H1 (cell line): ENCODE measurements around the gene GRM4. TPM values are rescaled to one million over a fixed set of nuclear protein-coding genes. Genes with fewer than 3 reads are reported as not detected.

ENCODE experiments used
- CTCF ChIA-PET: fragments of 300-600 bp; sonication (Branson Sonifier 250); formaldehyde crosslinking; loops from one replicate; lab custom pipeline; 2021; ENCODE audit not compliant: partially characterized antibody; lab: Charles Lee
- POLR2A ChIA-PET: fragments of 300-600 bp; sonication (Branson Sonifier 250); formaldehyde crosslinking; loops from one replicate; lab custom pipeline; 2021; ENCODE audit warnings: inconsistent platforms; ENCODE audit not compliant: partially characterized antibody; lab: Charles Lee
- DNase-seq, 2 experiments: peaks; one replicate each; pipeline versions ENCODE4 v3.0.0 to v3.0.0-alpha.2; 2010 to 2022; ENCODE audit warnings: low spot score in 2 of 2, low read depth in 1 of 2, mixed read lengths in 1 of 2
- FAIRE-seq: peaks from 2 replicates; lab custom pipeline; 2011; peaks lifted over from hg19 to GRCh38; lab: Jason Lieb, UNC
- H2AFZ ChIP-seq: 2 replicates; pipeline ENCODE4 v1.8.1; 2012; ENCODE audit warnings: low read length, inconsistent platforms
- H2AK5ac ChIP-seq: 2 replicates; pipeline ENCODE4 v1.6.1; 2013; ENCODE audit warnings: low read depth, low read length
- H2BK120ac ChIP-seq: replicated peaks from 2 replicates; pipeline ENCODE3; 2013; ENCODE audit warnings: low read depth, low read length, inconsistent platforms
- H2BK12ac ChIP-seq: 2 replicates; pipeline ENCODE4 v1.6.1; 2013; ENCODE audit warnings: low read depth, low read length
- H2BK15ac ChIP-seq: 2 replicates; pipeline ENCODE4 v1.6.1; 2013; ENCODE audit warnings: low read length
- H2BK20ac ChIP-seq: 2 replicates; pipeline ENCODE4 v1.6.1; 2013; ENCODE audit warnings: low read length
- H2BK5ac ChIP-seq: 2 replicates; pipeline ENCODE4 v1.6.1; 2013; ENCODE audit warnings: low read depth, low read length
- H3K14ac ChIP-seq: 2 replicates; pipeline ENCODE4 v1.6.1; 2013; ENCODE audit warnings: inconsistent platforms; ENCODE audit not compliant: insufficient read length
- H3K18ac ChIP-seq: 2 replicates; pipeline ENCODE4 v1.6.1; 2013; ENCODE audit warnings: low read length; ENCODE audit errors: extremely low read depth
- H3K23ac ChIP-seq: 2 replicates; pipeline ENCODE4 v1.6.1; 2013; ENCODE audit warnings: inconsistent platforms; ENCODE audit not compliant: insufficient read length
- H3K23me2 ChIP-seq: 2 replicates; pipeline ENCODE4 v1.6.1; 2013; ENCODE audit warnings: low read depth, low read length
- H3K27ac ChIP-seq: 2 replicates; pipeline ENCODE4 v1.6.1; 2011; ENCODE audit warnings: low read depth, low read length, inconsistent platforms
- H3K27me3 ChIP-seq, 4 experiments: replicated peaks in 1 of 4; 1 replicate in 1 of 4; 2 replicates in 3 of 4; pipeline versions ENCODE4 v1.6.1 to v1.8.1; 2011 to 2013; ENCODE audit warnings: low read length in 3 of 4, mild to moderate bottlenecking in 3 of 4, inconsistent platforms in 2 of 4, mixed read lengths in 2 of 4, moderate library complexity in 1 of 4; ENCODE audit not compliant: control insufficient read depth in 3 of 4, insufficient read depth in 3 of 4; ENCODE audit errors: extremely low read depth in 1 of 4
- H3K36me3 ChIP-seq, 4 experiments: 2 replicates each; pipeline versions ENCODE4 v1.6.1 to v1.8.1; 2011 to 2013; ENCODE audit warnings: mild to moderate bottlenecking in 4 of 4, low read length in 3 of 4, moderate library complexity in 2 of 4, control low read depth in 1 of 4, inconsistent platforms in 1 of 4; ENCODE audit not compliant: insufficient read depth in 4 of 4, control insufficient read depth in 2 of 4
- H3K4ac ChIP-seq: replicated peaks from 2 replicates; pipeline ENCODE3; 2013; ENCODE audit warnings: low read length, low read depth, mixed read lengths, inconsistent platforms; ENCODE audit not compliant: insufficient read length
- H3K4me1 ChIP-seq, 4 experiments: replicated peaks in 1 of 4; 1 replicate in 1 of 4; 2 replicates in 3 of 4; pipeline versions ENCODE4 v1.6.1 to v1.8.1; 2011 to 2013; ENCODE audit warnings: low read length in 3 of 4, inconsistent platforms in 2 of 4, mixed read lengths in 1 of 4; ENCODE audit not compliant: insufficient read depth in 4 of 4, control insufficient read depth in 3 of 4
- H3K4me2 ChIP-seq, 2 experiments: 2 replicates each; pipeline versions ENCODE4 v1.6.1 to v1.8.1; 2011 to 2013; ENCODE audit warnings: low read depth in 2 of 2, low read length in 2 of 2, control low read depth in 1 of 2, inconsistent platforms in 1 of 2, mild to moderate bottlenecking in 1 of 2; ENCODE audit not compliant: insufficient read depth in 1 of 2
- H3K4me3 ChIP-seq, 4 experiments: fragments of 200-600, 300-600 bp in 1 of 4; sonication (generic), shearing (Covaris generic), sonication (Bioruptor Twin) in 1 of 4; 2 replicates each; pipeline versions ENCODE4 v1.5.1 to v1.8.1; 2011 to 2016; ENCODE audit warnings: low read length in 4 of 4, low read depth in 3 of 4, control low read depth in 2 of 4, inconsistent platforms in 2 of 4, mild to moderate bottlenecking in 2 of 4, mixed read lengths in 1 of 4, moderate library complexity in 1 of 4; ENCODE audit not compliant: insufficient read depth in 2 of 4; ENCODE audit errors: extremely low read depth in 1 of 4
- H3K56ac ChIP-seq: replicated peaks from 2 replicates; pipeline ENCODE3; 2013; ENCODE audit warnings: low read depth, mild to moderate bottlenecking, mixed read lengths, low read length, inconsistent platforms; ENCODE audit not compliant: insufficient read length
- H3K79me1 ChIP-seq: 2 replicates; pipeline ENCODE4 v1.6.1; 2013; ENCODE audit warnings: low read depth, low read length, control low read depth
- H3K79me2 ChIP-seq, 2 experiments: 2 replicates each; pipeline versions ENCODE4 v1.6.1 to v1.8.1; 2012 to 2013; ENCODE audit warnings: low read length in 2 of 2, mild to moderate bottlenecking in 2 of 2, inconsistent platforms in 1 of 2; ENCODE audit not compliant: insufficient read depth in 2 of 2, control insufficient read depth in 1 of 2
- H3K9ac ChIP-seq, 4 experiments: replicated peaks in 1 of 4; 1 replicate in 1 of 4; 2 replicates in 3 of 4; pipeline versions ENCODE4 v1.6.1 to v1.8.1; 2011 to 2013; ENCODE audit warnings: low read depth in 3 of 4, low read length in 3 of 4, control low read depth in 2 of 4, mild to moderate bottlenecking in 2 of 4, moderate library complexity in 2 of 4, inconsistent platforms in 1 of 4; ENCODE audit errors: extremely low read depth in 1 of 4
- H3K9me3 ChIP-seq, 2 experiments: 2 replicates each; pipeline versions ENCODE4 v1.6.1 to v1.8.1; 2012 to 2013; ENCODE audit warnings: mild to moderate bottlenecking in 2 of 2, moderate library complexity in 2 of 2, control low read depth in 1 of 2, inconsistent platforms in 1 of 2, low read depth in 1 of 2, low read length in 1 of 2, mixed read lengths in 1 of 2; ENCODE audit not compliant: insufficient read depth in 2 of 2
- H4K20me1 ChIP-seq, 2 experiments: replicated peaks in 1 of 2; 2 replicates each; pipeline versions ENCODE3 to v1.8.1; 2011 to 2013; ENCODE audit warnings: inconsistent platforms in 2 of 2, low read length in 2 of 2, mild to moderate bottlenecking in 1 of 2; ENCODE audit not compliant: insufficient read depth in 2 of 2, control insufficient read depth in 1 of 2
- H4K5ac ChIP-seq: 2 replicates; pipeline ENCODE4 v1.6.1; 2013; ENCODE audit warnings: low read length, low read depth, mixed read lengths, inconsistent platforms; ENCODE audit not compliant: insufficient read length
- H4K8ac ChIP-seq: 2 replicates; pipeline ENCODE4 v1.8.0; 2013; ENCODE audit warnings: mild to moderate bottlenecking, moderate library complexity, low read length, inconsistent platforms; ENCODE audit not compliant: insufficient read depth; ENCODE audit errors: extremely low read depth
- H4K91ac ChIP-seq: replicated peaks from 2 replicates; pipeline ENCODE3; 2013; ENCODE audit warnings: low read length, mixed read lengths, inconsistent platforms; ENCODE audit not compliant: insufficient read length
- CREB1 ChIP-seq: IDR thresholded peaks from 2 replicates; pipeline ENCODE4 v1.6.1; 2012; ENCODE audit warnings: inconsistent platforms
- GABPA ChIP-seq: IDR thresholded peaks from 2 replicates; pipeline ENCODE4 v1.6.1; 2011; ENCODE audit warnings: mild to moderate bottlenecking, low read length, moderate library complexity, borderline replicate concordance; ENCODE audit not compliant: insufficient read depth
- KDM4A ChIP-seq: IDR thresholded peaks from one replicate; pipeline ENCODE4 v1.7.1; 2012; ENCODE audit warnings: low read depth, mild to moderate bottlenecking, moderate library complexity, low read length, inconsistent platforms; ENCODE audit not compliant: severe bottlenecking
- MAX ChIP-seq: IDR thresholded peaks from 2 replicates; pipeline ENCODE4 v1.6.1; 2012; ENCODE audit warnings: inconsistent platforms
- RAD21 ChIP-seq, 2 experiments: IDR thresholded peaks in 1 of 2; conservative IDR thresholded peaks in 1 of 2; 2 replicates each; pipeline ENCODE4 v1.6.1; 2011; ENCODE audit warnings: low read depth in 2 of 2, low read length in 2 of 2, improper control_type of control experiment in 1 of 2, inconsistent platforms in 1 of 2, mild to moderate bottlenecking in 1 of 2, moderate library complexity in 1 of 2
- SIRT6 ChIP-seq: IDR thresholded peaks from one replicate; pipeline ENCODE4 v1.7.1; 2012; ENCODE audit warnings: low read length, inconsistent platforms
- TAF7 ChIP-seq: optimal IDR thresholded peaks from 2 replicates; pipeline ENCODE3; 2011; ENCODE audit warnings: low read depth, mild to moderate bottlenecking, inconsistent platforms, low read length, moderate library complexity, borderline replicate concordance
- WGBS, 2 experiments: shearing (Covaris generic) in 1 of 2; methylation state at CpG; one replicate each; pipeline versions ENCODE4 v1.1.6 to v1.1.7; 2013 to 2015; ENCODE audit warnings: low lambda C conversion rate in 2 of 2, mixed read lengths in 2 of 2, inconsistent platforms in 1 of 2, low coverage in 1 of 2, missing lambda C conversion rate in 1 of 2; ENCODE audit not compliant: insufficient replicate concordance in 2 of 2, insufficient coverage in 1 of 2, insufficient read length in 1 of 2; ENCODE audit errors: extremely low coverage in 1 of 2, missing lambda C conversion rate in 1 of 2; 5-methylcytosine and 5-hydroxymethylcytosine counted together
- polyA plus RNA-seq, 7 experiments: library from polyadenylated mRNA; depleted of rRNA in 3 of 7; stranded (reverse) in 5 of 7; unstranded in 2 of 7; fragments of >200 nt in 5 of 7; fragments of 200-250 nt in 2 of 7; gene quantifications; 1 replicate in 5 of 7; 2 replicates in 1 of 7; 4 replicates in 1 of 7; pipeline versions ENCODE4 v1.2.1 to v1.2.3, GENCODE V29; 2011 to 2013; ENCODE audit warnings: missing spikeins in 2 of 7, mixed read lengths in 2 of 7
- total RNA-seq: library from RNA; stranded (reverse); fragmentation: NEBNext Ultra II Directional; extraction: Animal tissue kit (Norgen Biotek cat#: 25700); gene quantifications from 2 replicates; pipeline ENCODE4 v1.2.1, GENCODE V29; 2021

GRM4 gene
- total and polyA plus RNA-seq, 2 of the 8 experiments (the other 6 are each of a cell fraction or from before 2014, with no cell fraction given) = 19.6 to 21.5 TPM

GRCh38 chr6:34143884-34144580, 1.9 kb downstream of the GRM4 start:
- H3K36me3 ChIP-seq = no peaks in the 10 kb centered on the region
- TF ChIP-seq GABPA = peak; percentile 32; the same call in 1 of the 2 replicates
- TF ChIP-seq MAX = peak; percentile 56
- TF ChIP-seq SIRT6 = no peak
- peak; percentile 31; the same call in 1 of the 2 replicates for TF ChIP-seq CREB1
- peak; percentile 77 for TF ChIP-seq KDM4A
- peak; percentile 33 to 47; a peak in 3 of 4 replicates for TF ChIP-seq RAD21 (IDR thresholded peaks at IDR 0.05 in 1 of 2, conservative IDR thresholded peaks at IDR 0.05 in 1 of 2; ENCODE audit: low read depth in 2 of 2, low read length in 2 of 2)
- no peak for TF ChIP-seq TAF7

More at GRCh38 chr6:34143884-34144580, 1.9 kb downstream of the GRM4 start:
- Histone ChIP-seq H4K5ac (no peak overlapping the region), H2AFZ (no peak overlapping the region), H3K27ac (no peak overlapping the region), H2BK15ac (peak overlapping the region; percentile 99; the same call in 1 of the 2 replicates), H2BK5ac (peak overlapping the region; percentile 78; the same call in 1 of the 2 replicates), H3K4ac (no peak overlapping the region), H3K79me2 (peaks cover 0 to 11% of the 10 kb centered on the region in 2 experiments; a peak in 1 of 4 replicates), H3K56ac (no peak overlapping the region), H2BK20ac (peak overlapping the region; percentile 61; the same call in 1 of the 2 replicates), H4K91ac (peak overlapping the region; percentile 44), H2BK12ac (peak overlapping the region; percentile 75; the same call in 1 of the 2 replicates), H3K4me3 (peak overlapping the region; percentile 51 to 77 (median 64)), H3K23me2 (peaks cover 22% of the 10 kb centered on the region; the same call in 1 of the 2 replicates), H3K9me3 (no peaks in the 10 kb centered on the region), H3K4me2 (peak overlapping the region; percentile 63 to 99), H4K8ac (peak overlapping the region; percentile 37; the same call in 1 of the 2 replicates), H4K20me1 (peaks cover 2 to 3% of the 10 kb centered on the region in 2 experiments), H3K9ac (no peak overlapping the region; a peak in 1 of 7 replicates), H3K23ac (no peak overlapping the region), H3K27me3 (peaks cover 0 to 46% (median 30%) of the 10 kb centered on the region in 4 experiments; a peak in 6 of 7 replicates), H3K14ac (no peak overlapping the region), H3K79me1 (0 out of 2 replicates have a peak, but pooled peaks cover 2% of the 10 kb centered on the region), H3K18ac (peak overlapping the region; percentile 95), H2AK5ac (peak overlapping the region; percentile 46; the same call in 1 of the 2 replicates), H2BK120ac (peak overlapping the region; percentile 21), H3K4me1 (peaks cover 9 to 53% (median 44%) of the 10 kb centered on the region in 4 experiments)
- DNase-seq = peak in 1 of 2 experiments; percentile 88
- 2% methylated on average over 58 of the region's 63 CpGs; no CpG with 5 or more reads in 1 of the 2 experiments for WGBS, 2 experiments
- POLR2A ChIA-PET = interaction anchor here (0.7 to 3.6 kb wide), 11 partner anchors 8 to 433 kb away, joined by 3 to 27 read pairs (median 8); no protein-coding TSS in a partner anchor
- no peak for FAIRE-seq
- CTCF ChIA-PET = interaction anchor here (0.6 to 11.8 kb wide), 18 partner anchors 10 to 412 kb away, joined by 3 to 128 read pairs (median 5); no protein-coding TSS in a partner anchor
